ENCODE results near the gene EHD2. TPM values are rescaled to one million over a fixed set of nuclear protein-coding genes. Genes with fewer than 3 reads are reported as not detected.
"Not testable (repeated sequence)": the region's sequence is repeated elsewhere in the genome, so short reads cannot be mapped to it uniquely, and the experiment has no call there.

Gene EHD2
- total RNA-seq, 1 donor from 2014 or later: 1.2 TPM

GRCh38 chr19:47762615-47763308 is 49.5 kb downstream of the EHD2 start:
- FAIRE-seq (no peak), DNase-seq (ENCODE audit: low spot score in 2 of 2) (no peak)

DNA sequence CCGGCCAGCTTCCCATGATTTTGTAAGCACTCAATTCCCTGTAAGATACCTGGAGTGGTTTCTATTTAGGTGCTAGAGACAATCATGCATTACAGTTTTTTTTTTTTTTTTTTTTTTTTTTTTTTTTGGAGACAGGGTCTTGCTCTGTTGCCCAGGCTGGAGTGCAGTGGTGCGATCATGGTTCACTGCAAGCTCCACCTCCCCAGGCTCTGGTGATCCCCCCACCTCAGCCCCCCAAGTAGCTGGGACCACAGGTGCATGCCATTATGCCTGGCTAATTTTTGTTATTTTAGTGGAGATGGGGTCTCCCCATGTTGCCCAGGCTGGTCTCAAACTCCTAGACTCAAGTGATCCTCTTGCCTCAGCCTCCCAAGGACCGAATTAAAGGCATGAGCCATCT is 51.5 kb downstream of the EHD2 start:
- not testable (repeated sequence) for FAIRE-seq; DNase-seq (ENCODE audit: low spot score in 2 of 2)

GRCh38 chr19:47765523-47766358 is 52.5 kb downstream of the EHD2 start:
- FAIRE-seq (no peak), DNase-seq (ENCODE audit: low spot score in 2 of 2) (no peak)

- DNase-seq (ENCODE audit: low spot score in 2 of 2): no peak
- no peak for FAIRE-seq
These were observed 53.1 kb downstream of the EHD2 start for GRCh38 chr19:47766359-47766620.

DNA sequence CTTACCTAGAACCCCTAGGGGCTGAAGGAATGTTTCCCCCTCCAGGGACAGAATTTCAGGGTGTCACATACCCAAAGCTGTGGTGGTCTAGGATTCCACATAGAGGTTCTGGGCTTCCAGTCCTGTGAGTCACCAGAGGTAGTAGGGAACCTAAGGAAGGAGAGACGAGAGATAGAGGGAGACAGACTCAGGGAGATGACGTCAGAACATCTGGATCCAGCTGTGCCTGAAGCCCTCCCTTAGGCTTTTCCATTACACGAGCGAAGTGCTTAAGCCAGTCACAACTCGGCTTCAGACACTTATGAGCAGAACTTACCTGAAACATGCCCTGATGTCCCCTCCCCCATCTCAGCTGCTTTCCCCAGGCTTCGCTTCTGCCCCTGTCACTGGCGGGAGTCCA is 53.4 kb downstream of the EHD2 start:
- FAIRE-seq (no peak), DNase-seq (ENCODE audit: low spot score in 2 of 2) (no peak)

- FAIRE-seq (no peak), DNase-seq (ENCODE audit: low spot score in 2 of 2) (no peak)
These were observed 54.1 kb downstream of the EHD2 start for GRCh38 chr19:47767349-47767748.

DNA sequence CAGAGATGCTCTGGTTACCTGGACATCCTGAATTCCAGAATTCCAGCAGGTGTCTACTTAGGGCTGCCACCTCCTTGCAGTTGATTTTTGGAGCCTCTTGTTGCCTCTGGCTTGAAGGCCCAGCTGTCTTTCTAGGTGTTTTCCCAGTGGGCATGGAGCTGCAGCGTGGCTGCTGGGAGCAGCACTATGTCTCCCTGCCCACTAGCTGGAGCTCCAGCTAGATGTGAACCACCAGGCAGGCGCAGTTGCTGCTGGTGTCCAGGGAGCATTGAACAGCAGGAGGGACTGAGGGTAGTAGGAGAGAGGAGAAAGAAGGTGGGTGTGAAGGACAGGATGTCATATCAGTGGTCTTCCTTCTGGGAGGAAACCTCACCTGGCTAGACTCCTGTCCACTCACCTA is 55.4 kb downstream of the EHD2 start:
- no peak for DNase-seq (ENCODE audit: low spot score in 2 of 2)
- no peak for FAIRE-seq

GRCh38 chr19:47769534-47769933 is 56.3 kb downstream of the EHD2 start:
- DNase-seq (ENCODE audit: low spot score in 2 of 2) (no peak), FAIRE-seq (no peak)

DNA sequence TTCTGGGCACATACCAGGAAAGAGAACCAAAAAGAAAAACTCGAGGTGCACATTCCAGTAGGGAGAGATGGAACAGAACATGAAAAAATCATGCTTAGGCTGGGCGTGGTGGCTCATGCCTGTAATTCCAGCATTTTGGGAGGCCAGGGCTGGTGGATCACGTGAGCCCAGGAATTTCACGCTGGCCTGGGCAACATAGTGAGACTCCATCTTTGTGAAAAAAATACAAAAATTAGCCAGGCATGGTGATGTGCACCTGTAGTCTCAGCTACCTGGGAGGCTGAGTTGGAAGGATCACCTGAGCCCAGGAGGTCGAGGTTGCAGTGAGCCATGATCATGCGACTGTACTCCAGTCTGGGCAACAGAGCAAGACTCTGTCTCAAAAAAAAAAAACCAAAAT is 58.1 kb downstream of the EHD2 start:
- DNase-seq (ENCODE audit: low spot score in 2 of 2); FAIRE-seq: not testable (repeated sequence)

- FAIRE-seq (no peak), DNase-seq (ENCODE audit: low spot score in 2 of 2) (no peak)
These were observed 63.3 kb downstream of the EHD2 start for GRCh38 chr19:47776568-47776967.

DNA sequence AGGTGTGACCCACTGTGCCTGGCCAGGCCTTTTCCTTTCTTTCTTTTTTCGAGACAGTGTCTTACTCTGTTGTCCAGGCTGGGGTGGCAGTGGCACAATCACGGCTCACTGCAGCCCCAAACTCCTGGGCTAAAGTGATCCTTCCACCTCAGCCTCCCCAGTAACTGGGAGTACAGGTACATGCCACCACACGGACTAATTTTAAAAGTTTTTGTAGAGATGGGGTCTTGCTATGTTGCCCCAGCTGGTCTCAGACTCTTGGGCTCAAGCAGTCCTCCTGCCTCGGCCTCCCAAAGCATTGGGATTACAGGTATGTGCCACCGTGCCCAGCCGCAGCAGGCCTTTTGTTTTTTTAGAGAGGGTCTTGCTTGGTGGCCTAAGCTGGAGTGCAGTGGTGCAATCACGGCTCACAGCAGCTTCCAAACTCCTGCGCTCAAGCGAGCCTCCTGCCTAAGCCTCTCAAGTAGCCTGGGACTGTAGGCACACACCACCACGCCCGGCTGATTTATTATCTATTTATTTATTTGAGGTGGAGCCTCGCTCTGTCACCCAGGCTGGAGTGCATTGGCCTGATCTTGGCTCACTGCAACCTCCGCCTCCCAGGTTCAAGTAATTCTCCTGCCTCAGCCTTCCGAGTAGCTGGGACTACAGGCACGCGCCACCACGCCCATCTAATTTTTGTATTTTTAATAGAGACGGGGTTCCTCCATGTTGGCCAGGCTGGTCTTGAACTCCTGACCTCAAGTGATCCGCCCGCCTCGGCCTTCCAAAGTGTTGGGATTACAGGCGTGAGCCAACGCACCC is 64.2 kb downstream of the EHD2 start:
- not testable (repeated sequence) for DNase-seq (ENCODE audit: low spot score in 2 of 2); FAIRE-seq

GRCh38 chr19:47778049-47778953 is 65.1 kb downstream of the EHD2 start, which contains the start of gene SELENOW:
SELENOW (plus strand) TSS chr19:47778703; CDS start chr19:47778786, 83 bp downstream.
- FAIRE-seq (no peak), DNase-seq (ENCODE audit: low spot score in 2 of 2) (peak; percentile 75 to 85)

DNA sequence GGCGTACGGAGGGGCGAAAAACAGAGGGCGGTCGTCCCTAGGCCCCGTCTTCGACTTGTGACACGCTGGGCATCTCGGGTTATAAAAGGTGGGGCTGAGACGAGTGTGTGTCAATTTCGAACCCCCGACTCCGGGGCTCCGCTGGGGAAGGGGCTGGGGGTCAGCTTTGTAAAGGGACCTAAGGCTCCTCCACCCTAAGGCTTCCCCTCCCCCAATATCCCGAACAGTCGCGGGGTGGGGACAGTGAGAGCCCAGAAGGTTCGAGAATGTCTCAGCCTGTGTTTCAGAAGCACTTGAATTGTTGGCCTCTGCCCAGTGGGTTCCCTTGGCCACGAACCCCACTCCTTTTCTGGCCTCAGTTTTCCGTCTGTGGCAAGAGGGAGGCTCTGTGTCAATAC is 65.7 kb downstream of the EHD2 start:
- FAIRE-seq: no peak
- DNase-seq (ENCODE audit: low spot score in 2 of 2): peak in 1 of 2 donors; percentile 70

DNA sequence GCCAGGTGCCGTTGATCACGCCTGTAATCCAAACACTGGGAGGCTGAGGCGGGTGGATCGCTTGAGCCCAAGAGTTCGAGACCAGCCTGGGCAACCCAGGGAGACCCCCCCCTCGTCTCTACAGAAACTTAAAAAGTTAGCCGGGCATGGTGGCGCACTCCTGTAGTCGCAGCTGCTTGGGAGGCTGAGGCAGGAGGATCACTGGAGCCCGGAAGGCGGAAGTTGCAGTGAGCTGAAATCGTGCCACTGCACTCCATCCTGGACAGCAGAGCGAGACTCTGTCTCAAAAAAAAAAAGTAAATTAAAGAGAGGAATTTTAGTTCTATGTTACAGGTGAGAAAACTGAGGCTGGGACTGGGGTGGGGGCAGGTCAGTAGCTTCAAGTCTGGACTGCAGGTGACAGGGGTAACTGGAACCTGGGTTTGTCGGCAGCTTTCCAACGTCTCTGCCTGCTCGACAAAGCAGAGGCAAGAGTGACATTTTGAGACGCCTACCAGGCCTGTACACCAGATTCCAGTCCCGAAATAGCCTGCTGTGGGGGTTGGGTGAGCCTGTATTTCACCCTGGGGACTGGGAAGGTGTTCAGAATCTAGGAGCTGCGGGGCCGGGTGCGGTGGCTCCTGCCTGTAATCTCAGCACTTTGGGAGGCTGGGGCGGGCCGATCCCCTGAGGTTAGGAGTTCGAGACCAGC is 66.4 kb downstream of the EHD2 start:
- DNase-seq (ENCODE audit: low spot score in 2 of 2) (no peak), FAIRE-seq (no peak)

DNA sequence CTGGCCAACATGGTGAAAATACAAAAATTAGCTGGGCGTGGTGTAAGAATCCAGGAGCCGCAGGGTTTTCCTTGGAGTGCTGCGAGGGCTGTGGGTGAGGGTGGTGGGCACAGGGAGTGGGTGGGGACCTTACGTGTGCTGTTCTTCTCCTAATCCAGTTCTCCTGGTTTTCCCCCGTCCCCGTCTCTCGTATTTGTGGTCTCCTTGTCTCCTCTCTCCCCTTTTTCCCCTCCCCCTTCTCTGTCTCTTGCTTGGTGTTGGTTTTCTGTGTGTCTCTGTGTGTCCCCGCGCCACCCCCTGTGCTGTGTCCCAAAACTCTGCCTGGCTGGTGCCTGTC is 67.0 kb downstream of the EHD2 start:
- DNase-seq (ENCODE audit: low spot score in 2 of 2) (no peak), FAIRE-seq (no peak)

DNA sequence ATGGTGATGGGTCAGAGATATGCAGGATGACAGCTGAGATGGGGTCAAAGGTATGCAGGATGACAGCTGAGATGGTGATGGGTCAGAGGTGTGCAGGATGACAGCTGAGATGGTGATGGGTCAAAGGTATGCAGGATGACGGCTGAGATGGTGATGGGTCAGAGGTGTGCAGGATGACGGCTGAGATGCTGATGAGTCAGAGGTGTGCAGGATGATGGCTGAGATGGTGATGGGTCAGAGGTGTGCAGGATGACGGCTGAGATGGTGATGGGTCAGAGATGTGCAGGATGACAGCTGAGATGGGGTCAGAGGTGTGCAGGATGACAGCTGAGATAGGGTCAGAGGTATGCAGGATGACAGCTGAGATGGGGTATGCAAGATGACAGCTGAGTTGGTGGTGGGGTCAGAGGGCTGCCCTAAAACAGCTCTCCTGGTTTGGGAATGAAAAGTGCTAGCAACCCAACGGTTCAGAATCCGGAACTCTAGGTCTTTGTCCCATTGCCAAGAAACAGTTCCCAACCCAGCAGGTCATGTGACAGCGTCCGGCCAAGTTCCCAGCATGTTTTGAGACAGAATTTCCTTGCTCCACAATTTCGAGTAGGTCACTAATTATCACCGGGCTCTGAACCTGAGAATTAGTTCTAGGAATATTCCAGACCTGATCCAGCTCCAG is 68.5 kb downstream of the EHD2 start:
- DNase-seq (ENCODE audit: low spot score in 2 of 2) (peak; percentile 48), FAIRE-seq (no peak)

GRCh38 chr19:47786566-47786965 is 73.3 kb downstream of the EHD2 start:
- FAIRE-seq (no peak), DNase-seq (ENCODE audit: low spot score in 2 of 2) (no peak)

DNA sequence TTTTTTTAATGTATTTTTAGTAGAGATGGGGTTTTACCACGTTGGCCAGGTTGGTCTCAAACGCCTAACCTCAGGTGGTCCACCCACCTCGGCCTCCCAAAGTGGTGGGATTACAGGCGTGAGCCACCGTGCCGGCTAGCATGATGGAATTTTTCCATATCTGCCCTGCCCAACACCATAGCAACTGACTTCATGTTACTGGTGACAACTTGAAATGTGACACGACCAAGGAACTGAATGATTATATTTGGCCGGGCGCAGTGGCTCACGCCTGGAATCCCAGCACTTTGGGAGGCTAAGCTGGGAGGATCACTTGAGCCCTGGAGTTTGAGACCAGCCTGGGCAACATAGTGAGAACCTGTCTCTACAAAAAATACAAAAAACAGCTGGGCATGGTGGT is 74.1 kb downstream of the EHD2 start:
- not testable (repeated sequence) for FAIRE-seq; DNase-seq (ENCODE audit: low spot score in 2 of 2)

- FAIRE-seq; DNase-seq (ENCODE audit: low spot score in 2 of 2): not testable (repeated sequence)
These were observed 76.6 kb downstream of the EHD2 start for GRCh38 chr19:47789811-47790210.

Measured in frontal cortex (tissue), 4 donors.